ENCODE data around the gene ZBTB20. TPM values are rescaled to one million over a fixed set of nuclear protein-coding genes. Genes with fewer than 3 reads are reported as not detected.

ZBTB20 gene
- total and polyA plus RNA-seq, 10 of the 15 experiments (the other 5 are each of a cell fraction or from before 2014, with no cell fraction given) = 0.20 to 5.5 (median 2.2) TPM

- no peak for TF ChIP-seq ETV6 (conservative IDR thresholded peaks at IDR 0.05 in 1 of 2, IDR thresholded peaks at IDR 0.05 in 1 of 2; ENCODE audit: borderline replicate concordance in 1 of 2, low read depth in 1 of 2)
Observed at GRCh38 chr3:114319453-114319852, 827.6 kb downstream of the ZBTB20 start (continued).

GRCh38 chr3:114318295-114318694, 828.8 kb downstream of the ZBTB20 start:
- Histone ChIP-seq H3K4me3 (no peak overlapping the region), H3K27me3 (replicated peaks in 1 of 2; ENCODE audit: control insufficient read depth in 2 of 2, insufficient read depth in 2 of 2, low read length in 1 of 2) (no peaks in the 10 kb centered on the region), H3K27ac (ENCODE audit: control insufficient read depth, insufficient read depth) (no peak overlapping the region), H4K20me1 (ENCODE audit: control insufficient read depth, insufficient read depth) (no peaks in the 10 kb centered on the region), H3K36me3 (ENCODE audit: control insufficient read depth in 2 of 2, insufficient read depth in 2 of 2, low read length in 1 of 2) (no peaks in the 10 kb centered on the region; a peak in 1 of 4 replicates), H3K9me3 (replicated peaks; ENCODE audit: control insufficient read depth, insufficient read depth, low read length) (no peaks in the 10 kb centered on the region), H2AFZ (ENCODE audit: control insufficient read depth, low read depth, low read length) (no peak overlapping the region), H3K9ac (ENCODE audit: control insufficient read depth, insufficient read depth, low read length) (no peak overlapping the region), H3K4me2 (ENCODE audit: control insufficient read depth, insufficient read depth) (no peak overlapping the region), H3K4me1 (ENCODE audit: control insufficient read depth, insufficient read depth, low read length) (peaks cover 10% of the 10 kb centered on the region), H3K79me2 (ENCODE audit: control insufficient read depth, insufficient read depth, low read length) (no peaks in the 10 kb centered on the region)
- in situ Hi-C loops (cut with MboI) = no loop called here
- RAD21 ChIA-PET (ENCODE audit: unreplicated experiment) = interaction anchor here (0.6 to 1.7 kb wide), 2 partner anchors 27 to 139 kb away, joined by 3 to 7 read pairs; no protein-coding TSS in a partner anchor
- DNase-seq (ENCODE audit: low read depth, low spot score) (no peak), FAIRE-seq (no peak), ATAC-seq (no peak; the same call in 2 of the 3 replicates)
- POLR2A ChIA-PET = no interaction called here
- SMC1A ChIA-PET (ENCODE audit: uncharacterized antibody, unreplicated experiment) = interaction anchor here (2.6 kb wide), 1 partner anchor 10 kb away, joined by 13 read pairs; no protein-coding TSS in a partner anchor
- no TSS peak for BruUV-seq (replicated peaks)
- intact Hi-C loops (cut with micrococcal nuclease; ENCODE audit: unreplicated experiment) = no loop called here
- TF ChIP-seq SREBF1 (IDR thresholded peaks at IDR 0.05; ENCODE audit: low read length) (no peak), MEF2A (IDR thresholded peaks at IDR 0.05; ENCODE audit: insufficient read depth, low read depth, low read length) (no peak), SMAD1 (IDR thresholded peaks at IDR 0.05; ENCODE audit: low read depth, partially characterized antibody) (no peak), MLLT1 (IDR thresholded peaks at IDR 0.05) (no peak), IKZF2 (IDR thresholded peaks at IDR 0.05) (no peak), SREBF2 (IDR thresholded peaks at IDR 0.05; ENCODE audit: low read length) (no peak)
- WGBS (ENCODE audit: insufficient coverage, insufficient replicate concordance, low lambda C conversion rate, missing lambda C conversion rate) = 67% methylated on average over 5 of the region's 5 CpGs
- CTCF ChIA-PET = no interaction called here
